Caco-2 (cell line): ENCODE measurements around the gene FANCF. TPM values are rescaled to one million over a fixed set of nuclear protein-coding genes. Genes with fewer than 3 reads are reported as not detected.

Experiments
- BruUV-seq: library from RNA; stranded (reverse); fragments of 400-500 nt; replicated peaks from 2 replicates; lab custom pipeline; 2021; lab: Mats Ljungman, UMichigan
- CTCF ChIA-PET: fragments of 300-600 bp; sonication (Branson Sonifier 250); formaldehyde crosslinking; loops from one replicate; lab custom pipeline; 2022; ENCODE audit warnings: antibody characterized with exemption; lab: Charles Lee
- POLR2A ChIA-PET: fragments of 300-600 bp; sonication (Branson Sonifier 250); formaldehyde crosslinking; loops from one replicate; lab custom pipeline; 2022; ENCODE audit warnings: antibody characterized with exemption; lab: Charles Lee
- DNase-seq, 2 experiments: peaks; one replicate each; pipeline versions ENCODE4 v3.0.0 to v3.0.0-alpha.2; 2020 to 2022
- H3K27me3 ChIP-seq: replicated peaks from 2 replicates; pipeline ENCODE4 v1.6.0; 2011; ENCODE audit warnings: low read length; ENCODE audit not compliant: control insufficient read depth, insufficient read depth
- H3K36me3 ChIP-seq: 2 replicates; pipeline ENCODE4 v1.5.1; 2011; ENCODE audit warnings: low read length; ENCODE audit not compliant: control insufficient read depth, insufficient read depth
- H3K4me1 ChIP-seq: fragments of 250-450 bp; sonication (Bioruptor Pico); 2 replicates; pipeline ENCODE4 v1.5.1; 2020; ENCODE audit warnings: mild to moderate bottlenecking
- H3K4me3 ChIP-seq: 2 replicates; pipeline ENCODE4 v1.5.1; 2011; ENCODE audit warnings: low read depth, mild to moderate bottlenecking, control low read depth, low read length
- H3K9me3 ChIP-seq: fragments of 250-450 bp; sonication (Bioruptor Pico); 2 replicates; pipeline ENCODE4 v1.5.1; 2020; ENCODE audit warnings: mild to moderate bottlenecking, moderate library complexity
- H3K27ac Mint-ChIP-seq: one replicate; pipeline ENCODE4 v1.8.0; 2022; ENCODE audit warnings: mixed read lengths; ENCODE audit not compliant: unreplicated experiment
- H3K27me3 Mint-ChIP-seq: one replicate; pipeline ENCODE4 v1.8.0; 2022; ENCODE audit warnings: mixed read lengths; ENCODE audit not compliant: insufficient read depth, unreplicated experiment
- H3K36me3 Mint-ChIP-seq: one replicate; pipeline ENCODE4 v1.8.0; 2022; ENCODE audit warnings: mild to moderate bottlenecking, mixed read lengths; ENCODE audit not compliant: insufficient read depth, unreplicated experiment
- H3K4me1 Mint-ChIP-seq: one replicate; pipeline ENCODE4 v1.8.0; 2022; ENCODE audit warnings: low read depth, mixed read lengths; ENCODE audit not compliant: unreplicated experiment
- H3K4me3 Mint-ChIP-seq: one replicate; pipeline ENCODE4 v1.8.0; 2022; ENCODE audit warnings: mild to moderate bottlenecking, moderate library complexity, mixed read lengths; ENCODE audit not compliant: unreplicated experiment
- H3K9me3 Mint-ChIP-seq: one replicate; pipeline ENCODE4 v1.8.0; 2022; ENCODE audit warnings: mixed read lengths; ENCODE audit not compliant: unreplicated experiment
- intact Hi-C: fragments of 100-400 bp; cut with micrococcal nuclease; formaldehyde crosslinking; loops from one replicate; pipeline ENCODE4 v1.10.0; 2022; ENCODE audit not compliant: unreplicated experiment
- total RNA-seq: library from RNA; stranded (reverse); gene quantifications from 2 replicates; pipeline ENCODE4 v1.2.3, GENCODE V29; 2022
- TF ChIP-seq, protein P1 (sequence below), 2 experiments: fragments of 200-600 bp in 1 of 2; IDR thresholded peaks; 1 replicate in 1 of 2; 2 replicates in 1 of 2; pipeline versions ENCODE4 v1.5.1 to v1.8.0; 2011 to 2022; ENCODE audit warnings: antibody characterized with exemption in 1 of 2, control low read depth in 1 of 2, inconsistent platforms in 1 of 2, low read depth in 1 of 2, low read length in 1 of 2, mild to moderate bottlenecking in 1 of 2, moderate library complexity in 1 of 2; ENCODE audit not compliant: insufficient read depth in 1 of 2, severe bottlenecking in 1 of 2, unreplicated experiment in 1 of 2

Gene FANCF
- total RNA-seq, 1 experiment from 2014 or later: 13.8 TPM

DNA sequence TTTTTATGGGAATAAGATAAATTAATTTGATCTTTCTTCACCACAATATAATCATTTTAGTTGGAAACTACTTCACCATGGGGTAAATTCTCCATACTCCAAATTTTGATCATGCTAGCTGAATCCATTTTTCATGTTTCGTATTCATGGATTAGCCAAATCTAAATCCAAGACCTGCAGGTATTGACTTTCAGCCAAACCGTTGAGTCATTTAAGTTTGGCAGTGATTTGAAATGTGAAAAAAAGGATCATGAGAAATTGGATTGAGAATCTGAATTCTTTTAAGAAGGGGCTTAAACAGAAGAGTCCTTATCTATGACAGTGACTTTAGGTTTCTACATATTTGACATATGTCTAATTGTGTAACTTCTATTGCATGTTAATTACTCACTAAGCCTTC is 46.1 kb upstream of the FANCF start:
- Mint-ChIP-seq H3K27ac (no peak overlapping the region), H3K4me3 (no peak overlapping the region), H3K9me3 (no peaks in the 10 kb centered on the region), H3K4me1 (peaks cover 38% of the 10 kb centered on the region), H3K36me3 (no peaks in the 10 kb centered on the region), H3K27me3 (no peaks in the 10 kb centered on the region)
- Histone ChIP-seq H3K27me3 (no peaks in the 10 kb centered on the region), H3K9me3 (no peaks in the 10 kb centered on the region), H3K4me1 (peaks cover 38% of the 10 kb centered on the region), H3K36me3 (no peaks in the 10 kb centered on the region), H3K4me3 (no peak overlapping the region)
- TF ChIP-seq, protein P1, sequence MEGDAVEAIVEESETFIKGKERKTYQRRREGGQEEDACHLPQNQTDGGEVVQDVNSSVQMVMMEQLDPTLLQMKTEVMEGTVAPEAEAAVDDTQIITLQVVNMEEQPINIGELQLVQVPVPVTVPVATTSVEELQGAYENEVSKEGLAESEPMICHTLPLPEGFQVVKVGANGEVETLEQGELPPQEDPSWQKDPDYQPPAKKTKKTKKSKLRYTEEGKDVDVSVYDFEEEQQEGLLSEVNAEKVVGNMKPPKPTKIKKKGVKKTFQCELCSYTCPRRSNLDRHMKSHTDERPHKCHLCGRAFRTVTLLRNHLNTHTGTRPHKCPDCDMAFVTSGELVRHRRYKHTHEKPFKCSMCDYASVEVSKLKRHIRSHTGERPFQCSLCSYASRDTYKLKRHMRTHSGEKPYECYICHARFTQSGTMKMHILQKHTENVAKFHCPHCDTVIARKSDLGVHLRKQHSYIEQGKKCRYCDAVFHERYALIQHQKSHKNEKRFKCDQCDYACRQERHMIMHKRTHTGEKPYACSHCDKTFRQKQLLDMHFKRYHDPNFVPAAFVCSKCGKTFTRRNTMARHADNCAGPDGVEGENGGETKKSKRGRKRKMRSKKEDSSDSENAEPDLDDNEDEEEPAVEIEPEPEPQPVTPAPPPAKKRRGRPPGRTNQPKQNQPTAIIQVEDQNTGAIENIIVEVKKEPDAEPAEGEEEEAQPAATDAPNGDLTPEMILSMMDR (IDR thresholded peaks at IDR 0.05; ENCODE audit: insufficient read depth in 1 of 2, low read depth in 1 of 2, low read length in 1 of 2, severe bottlenecking in 1 of 2, unreplicated experiment in 1 of 2): no peak
- BruUV-seq: no TSS peak
- POLR2A ChIA-PET: no interaction called here
- intact Hi-C loops: loop anchor here (1.0 to 2.0 kb wide), 2 partner anchors 59 to 157 kb away; partner anchors contain the start of gene SVIP
- CTCF ChIA-PET: interaction anchor here (1.2 to 1.9 kb wide), 2 partner anchors 47 to 116 kb away, joined by 3 to 12 read pairs; partner anchors contain the start of gene FANCF
- no peak for DNase-seq

DNA sequence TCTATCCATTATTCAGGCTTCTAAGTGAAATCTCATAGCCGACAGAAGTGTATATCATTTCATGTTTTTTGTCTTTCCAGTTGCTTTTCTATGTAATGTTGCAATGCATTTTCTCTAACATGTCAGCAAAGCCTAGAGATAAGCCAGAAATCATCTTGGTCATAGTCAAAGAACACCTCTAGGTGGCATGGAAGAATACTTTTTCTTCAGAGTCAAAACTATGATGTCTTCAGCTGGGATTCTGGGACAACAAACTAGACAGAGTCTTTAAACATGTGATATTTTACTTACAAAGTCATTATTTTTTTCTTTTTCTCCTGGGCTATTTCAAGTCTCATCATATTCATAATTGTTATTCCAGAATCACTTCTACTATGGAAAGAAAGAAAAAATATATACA is 45.2 kb upstream of the FANCF start:
- Mint-ChIP-seq H3K27ac (no peak overlapping the region), H3K27me3 (no peaks in the 10 kb centered on the region), H3K9me3 (no peaks in the 10 kb centered on the region), H3K4me3 (no peak overlapping the region), H3K36me3 (no peaks in the 10 kb centered on the region), H3K4me1 (peaks cover 34% of the 10 kb centered on the region)
- Histone ChIP-seq H3K36me3 (no peaks in the 10 kb centered on the region), H3K9me3 (no peaks in the 10 kb centered on the region), H3K4me1 (peaks cover 32% of the 10 kb centered on the region), H3K27me3 (no peaks in the 10 kb centered on the region), H3K4me3 (no peak overlapping the region)
- POLR2A ChIA-PET: no interaction called here
- intact Hi-C loops: loop anchor here (1.0 to 2.0 kb wide), 4 partner anchors 59 to 158 kb away; partner anchors contain the start of gene SVIP
- TF ChIP-seq, protein P1 (IDR thresholded peaks at IDR 0.05; ENCODE audit: insufficient read depth in 1 of 2, low read depth in 1 of 2, low read length in 1 of 2, severe bottlenecking in 1 of 2, unreplicated experiment in 1 of 2): peak; percentile 37 to 55
- DNase-seq: peak in 1 of 2 experiments; percentile 52
- CTCF ChIA-PET: interaction anchor here (0.8 to 1.9 kb wide), 5 partner anchors 14 to 159 kb away, joined by 3 to 12 read pairs (median 4); partner anchors contain the start of genes FANCF and SVIP
- BruUV-seq: no TSS peak

DNA sequence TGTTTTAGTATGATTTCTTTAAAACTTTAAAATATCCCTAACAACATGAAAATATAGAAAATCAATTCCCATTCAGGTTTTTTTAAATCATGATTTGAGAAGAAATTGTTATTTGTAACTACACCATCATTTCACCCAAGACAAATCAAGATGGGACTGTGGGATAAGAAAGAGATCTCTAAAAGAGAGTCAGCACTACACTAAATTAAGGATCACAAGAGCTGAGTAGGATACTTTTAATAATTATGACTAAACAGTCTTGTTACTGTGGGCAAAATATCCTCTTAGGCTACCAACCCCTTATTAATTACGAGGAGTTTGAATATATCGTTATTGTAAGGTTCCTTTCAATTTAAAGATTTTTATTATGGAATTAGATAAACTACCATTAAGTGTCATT is 43.7 kb upstream of the FANCF start:
- Histone ChIP-seq H3K4me3 (no peak overlapping the region), H3K36me3 (no peaks in the 10 kb centered on the region), H3K9me3 (no peaks in the 10 kb centered on the region), H3K27me3 (no peaks in the 10 kb centered on the region), H3K4me1 (peaks cover 17% of the 10 kb centered on the region)
- no peak overlapping the region for H3K27ac Mint-ChIP-seq
- H3K27me3 Mint-ChIP-seq: no peaks in the 10 kb centered on the region
- TF ChIP-seq, protein P1 (IDR thresholded peaks at IDR 0.05; ENCODE audit: insufficient read depth in 1 of 2, low read depth in 1 of 2, low read length in 1 of 2, severe bottlenecking in 1 of 2, unreplicated experiment in 1 of 2): no peak
- peaks cover 22% of the 10 kb centered on the region for H3K4me1 Mint-ChIP-seq
- intact Hi-C loops: loop anchor here (5.0 kb wide), 1 partner anchor 337 kb away; no protein-coding TSS in a partner anchor
- no TSS peak for BruUV-seq
- ChIA-PET CTCF (no interaction called here), POLR2A (no interaction called here)
- DNase-seq: no peak
- H3K4me3 Mint-ChIP-seq: no peak overlapping the region
- no peaks in the 10 kb centered on the region for H3K9me3 Mint-ChIP-seq
- H3K36me3 Mint-ChIP-seq: no peaks in the 10 kb centered on the region
